ENCODE measurements around the gene BTBD9.

The BTBD9 gene

GRCh38 chr6:38593409-38593808, 46.3 kb downstream of the BTBD9 start:
- no peak for DNase-seq

GRCh38 chr6:38591439-38591838, 48.3 kb downstream of the BTBD9 start:
- DNase-seq = no peak

- no peak for DNase-seq
These were observed 50.4 kb downstream of the BTBD9 start for GRCh38 chr6:38589367-38589720.

DNA sequence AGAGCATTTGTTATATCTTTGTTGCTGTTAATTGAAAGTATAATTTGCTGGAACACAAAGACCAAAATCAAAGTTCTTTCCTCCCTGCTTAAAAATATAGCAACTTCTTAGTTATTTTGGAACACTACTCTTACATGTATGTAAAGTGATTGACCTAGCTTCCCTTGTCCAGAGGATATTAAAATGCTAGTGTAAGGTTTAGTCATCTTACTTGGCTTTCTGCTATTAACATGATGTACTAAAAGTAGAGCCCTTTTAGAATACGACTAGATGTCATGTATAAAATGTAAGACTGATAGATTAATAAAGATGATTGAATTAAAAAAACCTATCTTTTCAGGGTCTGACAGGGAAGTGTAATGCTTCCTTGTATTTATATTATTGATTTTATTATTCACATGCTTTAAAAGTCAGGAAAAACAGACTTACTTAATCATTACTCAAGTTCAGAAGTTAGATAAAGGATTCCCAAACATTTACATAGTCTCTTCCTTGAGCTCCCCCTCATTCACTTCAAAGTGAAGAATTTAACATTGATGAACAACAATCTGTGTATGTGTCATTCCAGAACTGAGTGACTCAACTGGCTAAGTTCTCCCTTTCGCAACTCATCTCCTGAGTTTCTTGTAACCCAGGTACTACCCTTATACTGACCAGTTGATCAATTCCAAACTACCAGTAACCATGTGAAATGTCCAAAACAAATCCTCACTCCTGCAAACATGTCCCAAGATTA, 50.9 kb downstream of the BTBD9 start:
- no peak for DNase-seq

GRCh38 chr6:38587766-38588362, 51.9 kb downstream of the BTBD9 start:
- DNase-seq = no peak

DNA sequence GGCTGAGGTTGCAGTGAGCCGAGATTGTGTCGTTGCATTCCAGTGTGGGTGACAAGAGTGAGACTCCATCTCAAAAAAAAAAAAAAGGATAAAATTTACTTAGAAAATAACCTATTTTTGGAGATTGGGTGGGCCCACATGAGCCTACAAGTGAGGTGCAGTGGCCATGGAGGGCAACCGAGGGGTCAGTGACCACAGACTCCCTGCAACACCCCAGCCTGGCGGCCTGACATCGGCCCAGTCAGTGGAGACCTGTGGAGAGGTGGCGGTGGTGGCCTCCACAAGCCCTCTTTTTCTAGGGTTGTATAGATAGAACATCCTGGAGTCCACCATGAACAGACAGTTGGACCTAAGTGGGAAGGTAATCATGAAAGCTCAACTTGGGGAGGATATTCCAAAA, 52.7 kb downstream of the BTBD9 start:
- no peak for DNase-seq

GRCh38 chr6:38584731-38585130, 55.0 kb downstream of the BTBD9 start:
- DNase-seq = no peak

GRCh38 chr6:38583523-38583922, 56.2 kb downstream of the BTBD9 start:
- DNase-seq = no peak

- no peak for DNase-seq
These were observed 59.7 kb downstream of the BTBD9 start for GRCh38 chr6:38580030-38580429.

DNA sequence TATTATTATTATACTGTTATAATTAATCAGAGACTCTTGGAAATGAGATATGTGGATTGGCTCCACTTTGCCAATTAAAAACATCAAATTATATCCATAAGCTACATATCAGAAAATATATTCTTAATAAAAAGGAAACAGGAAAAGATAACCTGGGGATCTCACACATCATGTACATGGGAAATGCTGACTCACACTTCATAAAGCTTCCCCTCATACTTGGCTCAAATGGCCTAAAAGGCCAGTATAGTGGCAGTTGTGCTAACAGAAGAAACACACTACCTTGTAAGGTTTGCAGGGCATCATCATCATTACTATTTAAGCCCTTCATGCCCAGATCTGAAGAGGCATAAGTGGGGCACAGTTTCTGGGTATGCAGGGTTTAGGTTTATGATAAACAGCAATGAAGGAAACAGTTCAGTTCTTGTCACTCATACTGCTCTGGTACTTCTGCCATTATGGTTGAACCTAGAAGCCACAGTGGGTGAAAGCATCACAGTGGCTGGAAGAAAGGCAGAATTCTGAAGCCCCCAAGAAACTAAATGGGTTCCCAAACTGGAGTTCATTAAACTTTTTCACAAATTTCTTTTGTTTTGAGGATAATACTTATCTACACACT, 60.6 kb downstream of the BTBD9 start:
- DNase-seq = no peak

DNA sequence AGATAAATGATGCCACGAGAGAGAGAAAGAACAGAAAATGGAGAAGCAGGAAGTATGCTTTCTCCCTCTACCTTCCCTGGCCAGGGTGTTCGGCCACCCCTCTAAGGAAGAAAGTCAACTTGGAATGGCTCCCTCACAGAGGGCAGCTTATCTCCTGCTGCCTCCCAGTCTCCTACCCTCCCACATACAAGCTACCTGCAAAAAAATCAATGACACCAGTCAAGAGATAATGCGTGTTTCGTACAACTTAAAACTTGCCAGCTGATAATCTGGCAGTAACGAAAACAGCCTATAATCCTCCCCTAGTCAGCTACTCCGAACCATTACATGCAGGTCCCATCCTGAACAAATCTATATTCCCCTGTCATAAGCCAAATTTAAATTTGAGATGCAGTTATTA, 61.7 kb downstream of the BTBD9 start:
- DNase-seq = no peak

DNA sequence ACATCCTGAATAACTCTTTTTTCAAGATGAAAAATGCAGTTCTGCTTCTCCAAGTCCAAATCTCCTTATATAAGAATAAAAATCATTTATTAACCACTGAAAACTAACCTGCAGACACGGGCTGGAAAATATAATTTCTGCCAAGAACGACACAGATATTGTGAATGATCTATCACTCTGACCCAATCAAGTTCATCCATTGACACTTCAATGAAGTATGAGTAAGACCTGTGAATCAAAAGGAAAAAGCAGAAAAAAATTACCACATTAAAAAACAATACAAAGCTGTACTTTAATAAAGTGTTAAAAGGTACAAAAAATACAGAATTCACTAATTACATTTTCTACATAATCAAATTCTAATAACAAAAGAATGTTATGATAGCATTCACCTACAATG, 62.2 kb downstream of the BTBD9 start:
- DNase-seq = no peak

- DNase-seq = no peak
These were observed 65.8 kb downstream of the BTBD9 start for GRCh38 chr6:38573801-38574395.

DNA sequence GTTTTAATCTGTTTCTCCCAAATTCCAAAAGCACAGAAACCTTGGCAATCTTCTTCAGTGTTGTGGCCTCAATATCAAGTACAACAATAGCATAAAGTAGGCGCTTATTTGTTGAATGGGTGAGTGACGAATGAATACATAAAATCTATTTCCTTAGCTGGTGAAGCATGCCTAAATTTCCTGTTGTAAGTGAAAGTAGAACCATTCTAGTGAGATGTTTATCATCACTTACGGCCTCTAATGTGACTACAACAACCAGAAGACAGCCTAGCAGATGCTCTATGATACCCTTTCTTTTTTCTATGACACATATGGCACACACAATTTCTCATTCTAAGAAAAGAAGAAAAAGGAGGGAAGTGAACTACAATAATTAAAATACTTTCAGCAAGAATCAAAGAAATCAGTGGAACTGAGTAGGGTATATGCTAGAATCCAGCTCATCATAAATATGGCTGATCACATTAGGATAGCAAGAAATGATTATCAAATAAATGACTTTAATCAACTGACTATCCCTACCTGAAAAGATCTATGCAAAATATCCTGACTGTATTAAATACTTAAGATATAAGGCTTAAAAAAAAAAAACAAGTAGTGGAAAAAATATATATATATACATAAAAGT, 67.4 kb downstream of the BTBD9 start:
- no peak for DNase-seq

GRCh38 chr6:38571721-38572120, 68.0 kb downstream of the BTBD9 start:
- no peak for DNase-seq

DNA sequence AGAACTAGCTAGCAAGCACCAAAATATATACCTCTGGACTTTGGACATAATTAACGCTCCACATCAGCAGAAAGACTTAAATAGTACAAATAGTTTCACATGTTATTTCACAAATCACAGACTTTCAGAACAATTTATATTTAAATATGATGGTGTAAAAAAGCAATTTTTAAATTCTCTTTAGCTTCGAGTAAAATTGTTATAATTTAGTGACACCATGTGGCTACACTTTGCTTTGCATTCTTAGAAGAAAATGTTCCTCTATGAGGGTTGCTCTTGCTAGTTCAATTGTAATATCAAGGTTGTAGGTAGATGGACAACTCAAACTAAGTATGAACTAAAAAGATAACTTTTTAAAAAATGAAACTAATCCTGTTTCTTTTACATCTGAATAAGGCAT, 69.0 kb downstream of the BTBD9 start:
- no peak for DNase-seq

- no peak for DNase-seq
These were observed 72.3 kb downstream of the BTBD9 start for GRCh38 chr6:38567436-38567835.

DNA sequence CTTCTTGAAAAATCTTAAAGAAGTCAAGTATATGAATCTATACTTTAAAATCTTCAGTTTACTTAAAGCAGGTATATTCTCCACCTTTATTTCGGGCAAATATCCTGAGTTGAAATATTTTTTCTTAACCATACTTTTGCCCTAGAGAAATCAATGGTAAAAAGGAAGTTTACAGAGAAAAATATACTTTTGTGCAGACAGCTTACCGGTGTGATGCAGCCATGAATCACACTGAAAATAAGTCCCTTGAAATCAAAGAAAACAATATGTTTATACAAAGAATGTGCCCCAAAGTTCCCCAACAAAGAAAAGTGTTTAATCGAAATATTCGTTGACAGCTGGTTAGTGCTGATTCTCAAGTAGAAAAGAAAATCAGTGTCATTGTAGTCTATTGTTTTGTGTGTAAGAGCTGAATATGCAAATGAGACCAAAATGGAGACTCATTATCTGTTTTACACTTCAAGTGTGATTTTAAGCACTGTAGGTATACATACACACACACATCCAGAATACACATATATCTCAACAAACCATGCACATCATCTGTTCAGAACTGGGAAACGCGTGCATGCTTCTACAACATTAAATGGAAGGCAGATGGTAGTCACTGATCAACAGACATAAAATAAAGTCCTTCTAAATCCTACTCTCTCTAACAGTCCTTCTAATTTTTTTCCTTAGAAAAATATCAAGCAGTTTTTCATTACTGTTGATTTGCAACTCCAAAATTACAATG, 73.3 kb downstream of the BTBD9 start:
- DNase-seq = no peak

GRCh38 chr6:38564301-38564700, 75.4 kb downstream of the BTBD9 start:
- DNase-seq = no peak

DNA sequence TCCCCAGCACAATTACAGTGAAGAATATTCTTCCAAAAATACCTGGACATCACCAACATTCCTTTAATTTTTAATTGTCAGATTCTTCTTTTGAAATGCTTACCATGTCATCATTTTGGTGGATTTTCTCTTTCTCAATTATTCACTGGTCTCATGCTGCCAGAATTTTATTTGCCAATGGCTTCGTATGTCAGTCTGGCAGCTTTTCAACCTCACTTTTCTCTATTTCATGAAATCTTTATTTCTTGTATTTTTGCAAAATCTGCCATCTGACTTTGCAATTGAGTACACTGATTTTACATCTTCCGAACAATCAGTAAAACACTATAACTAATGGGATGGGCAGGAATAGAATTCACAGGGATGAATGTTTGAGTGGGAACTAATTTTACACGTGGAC, 84.1 kb downstream of the BTBD9 start:
- no peak for DNase-seq

GRCh38 chr6:38554700-38555413, 84.9 kb downstream of the BTBD9 start:
- no peak for DNase-seq

- DNase-seq = no peak
These were observed 85.7 kb downstream of the BTBD9 start for GRCh38 chr6:38554014-38554413.

Measured in stimulated activated CD4-positive, alpha-beta T cell treated with anti-CD3 and anti-CD28 coated beads, Interleukin-4, amount 100 ng/mL, for 24 hours (primary cell).